Left lung (tissue), 10 donors: Measurements from ENCODE around the gene ERBB4. TPM values are rescaled to one million over a fixed set of nuclear protein-coding genes. Genes with fewer than 3 reads are reported as not detected.

Experiments used
- ATAC-seq: fragments of 200-7000 bp; cut with Tn5 transposase; one replicate; pipeline ENCODE4 v1.9.1; 2020; ENCODE audit warnings: moderate library complexity
- DNase-seq, 4 donors: peaks; one replicate each; pipeline ENCODE4 v3.0.0-alpha.2; 2013 to 2020
- H3K27ac ChIP-seq, 2 donors: fragments of 200-600 bp; sonication (generic) in 1 of 2; one replicate each; pipeline versions ENCODE4 v1.5.0 to v1.8.0; 2020 to 2021
- H3K27me3 ChIP-seq, 2 donors: fragments of 200-600 bp; sonication (generic) in 1 of 2; one replicate each; pipeline versions ENCODE4 v1.5.0 to v1.8.0; 2020 to 2021
- H3K36me3 ChIP-seq, 2 donors: fragments of 200-600 bp; sonication (generic) in 1 of 2; one replicate each; pipeline versions ENCODE4 v1.5.0 to v1.8.0; 2020 to 2021
- H3K4me1 ChIP-seq, 2 donors: fragments of 200-600 bp; one replicate each; pipeline ENCODE4 v1.8.0; 2021
- H3K4me3 ChIP-seq, 2 donors: fragments of 200-600 bp; sonication (generic) in 1 of 2; one replicate each; pipeline versions ENCODE4 v1.5.0 to v1.8.0; 2020 to 2021; ENCODE audit warnings: mild to moderate bottlenecking in 1 of 2
- H3K9me3 ChIP-seq, 2 donors: fragments of 200-600 bp; sonication (generic) in 1 of 2; one replicate each; pipeline versions ENCODE4 v1.5.0 to v1.8.0; 2020 to 2021
- CTCF ChIP-seq, 2 donors: fragments of 200-600 bp; sonication (generic) in 1 of 2; IDR thresholded peaks; one replicate each; pipeline versions ENCODE4 v1.5.0 to v1.8.0; 2021; ENCODE audit warnings: antibody characterized with exemption in 2 of 2
- intact Hi-C, 2 donors: fragments of 100-400 bp; cut with DNase I; formaldehyde crosslinking; loops; one replicate each; pipeline versions ENCODE4 v1.11.2 to v1.14.2; 2022
- polyA plus RNA-seq, 6 donors: library from polyadenylated mRNA; unstranded; fragments of 120-200 nt; gene quantifications; one replicate each; pipeline ENCODE4 v1.2.1, GENCODE V29; 2013; ENCODE audit not compliant: insufficient read length in 6 of 6
- total RNA-seq, 2 donors: library from RNA; stranded (reverse); fragmentation: NEBNext Ultra II Directional; extraction: Animal tissue kit (Norgen Biotek cat#: 25700); gene quantifications; one replicate each; pipeline ENCODE4 v1.2.1, GENCODE V29; 2021
- donor health status: DM: no; HTN: yes; CAD: no.
- donor health status: DM: no; HTN: no; CAD: no.

Gene ERBB4
- total and polyA plus RNA-seq, 8 donors, result 0.89 to 16.0 (median 1.4) TPM

GRCh38 chr2:212083492-212083891 lies 455.1 kb downstream of the ERBB4 start:
- Histone ChIP-seq H3K27ac (no peak overlapping the region), H3K27me3 (no peaks in the 10 kb centered on the region), H3K36me3 (no peaks in the 10 kb centered on the region), H3K4me3 (no peak overlapping the region), H3K4me1 (no peaks in the 10 kb centered on the region), H3K9me3 (no peaks in the 10 kb centered on the region)
- DNase-seq (no peak), ATAC-seq (no peak)
- no peak for TF ChIP-seq CTCF (IDR thresholded peaks at IDR 0.05)
- intact Hi-C loops, result no loop called here

GRCh38 chr2:212078103-212078502 lies 460.5 kb downstream of the ERBB4 start:
- Histone ChIP-seq H3K9me3 (no peaks in the 10 kb centered on the region), H3K36me3 (no peaks in the 10 kb centered on the region), H3K27ac (no peak overlapping the region), H3K27me3 (no peaks in the 10 kb centered on the region), H3K4me3 (no peak overlapping the region), H3K4me1 (no peaks in the 10 kb centered on the region)
- intact Hi-C loops, result no loop called here
- TF ChIP-seq CTCF (IDR thresholded peaks at IDR 0.05), result no peak
- DNase-seq (no peak), ATAC-seq (no peak)

GRCh38 chr2:212076456-212076855 lies 462.1 kb downstream of the ERBB4 start:
- H3K27ac ChIP-seq, result no peak overlapping the region
- ATAC-seq (no peak), DNase-seq (no peak)
- intact Hi-C loops, result no loop called here
- no peak overlapping the region for H3K4me3 ChIP-seq
- H3K36me3 ChIP-seq, result no peaks in the 10 kb centered on the region
- no peaks in the 10 kb centered on the region for H3K9me3 ChIP-seq
- TF ChIP-seq CTCF (IDR thresholded peaks at IDR 0.05), result no peak
- H3K27me3 ChIP-seq, result no peaks in the 10 kb centered on the region
- no peaks in the 10 kb centered on the region for H3K4me1 ChIP-seq

- Histone ChIP-seq H3K4me1 (no peaks in the 10 kb centered on the region), H3K36me3 (no peaks in the 10 kb centered on the region), H3K9me3 (no peaks in the 10 kb centered on the region), H3K4me3 (no peak overlapping the region), H3K27me3 (no peaks in the 10 kb centered on the region), H3K27ac (no peak overlapping the region)
- DNase-seq (no peak), ATAC-seq (no peak)
- intact Hi-C loops, result no loop called here
- TF ChIP-seq CTCF (IDR thresholded peaks at IDR 0.05), result no peak
Observed at GRCh38 chr2:212073360-212073759, 465.2 kb downstream of the ERBB4 start.

GRCh38 chr2:212066546-212066945 lies 472.1 kb downstream of the ERBB4 start:
- ATAC-seq (no peak), DNase-seq (no peak)
- H3K9me3 ChIP-seq, result no peaks in the 10 kb centered on the region
- TF ChIP-seq CTCF (IDR thresholded peaks at IDR 0.05), result no peak
- H3K4me1 ChIP-seq, result no peaks in the 10 kb centered on the region
- H3K27ac ChIP-seq, result no peak overlapping the region
- no peak overlapping the region for H3K4me3 ChIP-seq
- H3K36me3 ChIP-seq, result no peaks in the 10 kb centered on the region
- H3K27me3 ChIP-seq, result no peaks in the 10 kb centered on the region
- intact Hi-C loops, result no loop called here
